OCI-LY3 (cell line): Measurements from ENCODE around the gene CRAMP1.

Source experiments
- H2AFZ ChIP-seq: fragments of 200-600, 300-600 bp; shearing (Covaris generic); 2 replicates; pipeline ENCODE4 v1.6.0; 2014; ENCODE audit warnings: antibody characterized with exemption, low read depth, low read length
- H3K27ac ChIP-seq: fragments of 200-600, 300-600 bp; sonication (generic); 2 replicates; pipeline ENCODE4 v1.5.1; 2014; ENCODE audit warnings: mild to moderate bottlenecking, low read length, moderate library complexity, mixed read lengths
- H3K27me3 ChIP-seq: fragments of 200-600, 300-600 bp; sonication (generic); 2 replicates; pipeline ENCODE4 v1.6.1; 2014; ENCODE audit warnings: low read depth, low read length, mixed read lengths
- H3K36me3 ChIP-seq: fragments of 200-600, 300-600 bp; sonication (generic); replicated peaks from 2 replicates; pipeline ENCODE3; 2014; ENCODE audit warnings: low read depth, low read length, mixed read lengths
- H3K4me1 ChIP-seq: fragments of 300-600, 200-600 bp; sonication (generic); 2 replicates; pipeline ENCODE4 v1.6.1; 2014; ENCODE audit warnings: low read length, mixed read lengths
- H3K4me2 ChIP-seq: fragments of 200-600, 300-600 bp; sonication (generic); 2 replicates; pipeline ENCODE4 v1.6.1; 2014; ENCODE audit warnings: low read length, mixed read lengths
- H3K4me3 ChIP-seq: fragments of 300-600, 200-600 bp; sonication (generic); 2 replicates; pipeline ENCODE4 v1.5.1; 2014; ENCODE audit warnings: antibody characterized with exemption, mild to moderate bottlenecking, low read length, moderate library complexity
- H3K79me2 ChIP-seq: fragments of 300-600, 200-600 bp; shearing (Covaris generic); 2 replicates; pipeline ENCODE4 v1.6.1; 2014; ENCODE audit warnings: mild to moderate bottlenecking, low read length, mixed read lengths
- H3K9ac ChIP-seq: fragments of 300-600, 200-600 bp; shearing (Covaris generic); 2 replicates; pipeline ENCODE4 v1.6.0; 2014; ENCODE audit warnings: mild to moderate bottlenecking, low read length, moderate library complexity
- H3K9me3 ChIP-seq: fragments of 200-600, 300-600 bp; shearing (Covaris generic); 2 replicates; pipeline ENCODE4 v1.6.1; 2014; ENCODE audit warnings: low read length, mixed read lengths; ENCODE audit not compliant: insufficient read depth
- H4K20me1 ChIP-seq: fragments of 200-600, 300-600 bp; sonication (generic); 2 replicates; pipeline ENCODE4 v1.6.1; 2016; ENCODE audit warnings: low read length, mixed read lengths; ENCODE audit not compliant: insufficient read depth
- EZH2phosphoT487 ChIP-seq: fragments of 200-600 bp; shearing (Covaris generic); IDR thresholded peaks from 2 replicates; pipeline ENCODE4 v1.6.1; 2018; ENCODE audit warnings: antibody characterized with exemption, mixed run types, low read depth
- TF ChIP-seq, protein P1 (sequence below): fragments of 200-600, 300-600 bp; sonication (generic); IDR thresholded peaks from 2 replicates; pipeline ENCODE4 v1.5.1; 2014; ENCODE audit warnings: antibody characterized with exemption, low read length, low read depth

The CRAMP1 gene

GRCh38 chr16:1639860-1640259 lies 27.7 kb downstream of the CRAMP1 start:
- no peak overlapping the region for H3K27ac ChIP-seq
- no peak overlapping the region for H3K4me3 ChIP-seq
- H4K20me1 ChIP-seq, result no peaks in the 10 kb centered on the region; the same call in 1 of the 2 replicates
- TF ChIP-seq, protein P1, sequence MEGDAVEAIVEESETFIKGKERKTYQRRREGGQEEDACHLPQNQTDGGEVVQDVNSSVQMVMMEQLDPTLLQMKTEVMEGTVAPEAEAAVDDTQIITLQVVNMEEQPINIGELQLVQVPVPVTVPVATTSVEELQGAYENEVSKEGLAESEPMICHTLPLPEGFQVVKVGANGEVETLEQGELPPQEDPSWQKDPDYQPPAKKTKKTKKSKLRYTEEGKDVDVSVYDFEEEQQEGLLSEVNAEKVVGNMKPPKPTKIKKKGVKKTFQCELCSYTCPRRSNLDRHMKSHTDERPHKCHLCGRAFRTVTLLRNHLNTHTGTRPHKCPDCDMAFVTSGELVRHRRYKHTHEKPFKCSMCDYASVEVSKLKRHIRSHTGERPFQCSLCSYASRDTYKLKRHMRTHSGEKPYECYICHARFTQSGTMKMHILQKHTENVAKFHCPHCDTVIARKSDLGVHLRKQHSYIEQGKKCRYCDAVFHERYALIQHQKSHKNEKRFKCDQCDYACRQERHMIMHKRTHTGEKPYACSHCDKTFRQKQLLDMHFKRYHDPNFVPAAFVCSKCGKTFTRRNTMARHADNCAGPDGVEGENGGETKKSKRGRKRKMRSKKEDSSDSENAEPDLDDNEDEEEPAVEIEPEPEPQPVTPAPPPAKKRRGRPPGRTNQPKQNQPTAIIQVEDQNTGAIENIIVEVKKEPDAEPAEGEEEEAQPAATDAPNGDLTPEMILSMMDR, result no peak
- no peak for TF ChIP-seq EZH2phosphoT487
- H3K9me3 ChIP-seq, result no peaks in the 10 kb centered on the region
- no peak overlapping the region for H3K4me2 ChIP-seq
- peaks cover 24% of the 10 kb centered on the region for H3K36me3 ChIP-seq
- H3K79me2 ChIP-seq, result peaks cover 13% of the 10 kb centered on the region
- no peak overlapping the region for H2AFZ ChIP-seq
- H3K4me1 ChIP-seq, result no peaks in the 10 kb centered on the region
- no peaks in the 10 kb centered on the region for H3K27me3 ChIP-seq
- H3K9ac ChIP-seq, result no peak overlapping the region

GRCh38 chr16:1640261-1640941 lies 28.2 kb downstream of the CRAMP1 start:
- Histone ChIP-seq H3K4me1 (no peaks in the 10 kb centered on the region), H3K79me2 (peaks cover 8% of the 10 kb centered on the region), H4K20me1 (no peaks in the 10 kb centered on the region; the same call in 1 of the 2 replicates), H3K27me3 (no peaks in the 10 kb centered on the region), H3K4me2 (no peak overlapping the region), H2AFZ (no peak overlapping the region), H3K4me3 (no peak overlapping the region), H3K9me3 (no peaks in the 10 kb centered on the region), H3K27ac (no peak overlapping the region), H3K9ac (no peak overlapping the region), H3K36me3 (peaks cover 20% of the 10 kb centered on the region)
- no peak for TF ChIP-seq EZH2phosphoT487
- TF ChIP-seq, protein P1, result no peak

DNA sequence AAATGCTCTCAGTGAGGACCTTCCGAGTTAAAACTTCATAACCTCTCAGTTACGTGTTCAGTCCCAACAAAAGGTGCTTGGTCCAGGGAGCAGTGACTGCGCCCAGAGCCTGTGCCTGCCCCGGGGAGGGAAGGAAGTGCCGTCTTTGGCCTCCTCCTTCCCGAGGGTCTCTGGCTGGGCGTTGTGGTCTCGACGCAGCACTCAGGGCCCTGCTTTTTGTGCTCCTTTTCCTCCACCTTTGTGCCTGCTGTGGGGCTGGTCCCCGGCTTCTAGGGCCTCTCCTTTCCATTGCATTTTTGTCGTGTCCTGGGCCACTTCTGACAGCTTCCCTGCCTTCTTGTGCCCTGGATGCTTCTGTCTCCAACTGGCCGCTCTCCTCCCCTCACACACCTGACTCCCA lies 29.1 kb downstream of the CRAMP1 start:
- Histone ChIP-seq H3K4me2 (no peak overlapping the region), H3K4me1 (no peaks in the 10 kb centered on the region), H2AFZ (no peak overlapping the region), H3K9ac (no peak overlapping the region), H3K4me3 (no peak overlapping the region), H3K79me2 (0 out of 2 replicates have a peak, but pooled peaks cover 4% of the 10 kb centered on the region), H3K27ac (no peak overlapping the region), H3K27me3 (no peaks in the 10 kb centered on the region), H3K9me3 (no peaks in the 10 kb centered on the region), H4K20me1 (0 out of 2 replicates have a peak, but pooled peaks cover 5% of the 10 kb centered on the region), H3K36me3 (peaks cover 24% of the 10 kb centered on the region)
- TF ChIP-seq, protein P1, result no peak
- TF ChIP-seq EZH2phosphoT487, result no peak

- H4K20me1 ChIP-seq, result 0 out of 2 replicates have a peak, but pooled peaks cover 5% of the 10 kb centered on the region
- no peaks in the 10 kb centered on the region for H3K4me1 ChIP-seq
- H3K79me2 ChIP-seq, result no peaks in the 10 kb centered on the region; the same call in 1 of the 2 replicates
- H3K36me3 ChIP-seq, result peaks cover 28% of the 10 kb centered on the region
- H3K4me2 ChIP-seq, result no peak overlapping the region
- no peaks in the 10 kb centered on the region for H3K27me3 ChIP-seq
- no peaks in the 10 kb centered on the region for H3K9me3 ChIP-seq
- no peak overlapping the region for H3K27ac ChIP-seq
- H3K4me3 ChIP-seq, result no peak overlapping the region
- no peak overlapping the region for H2AFZ ChIP-seq
- H3K9ac ChIP-seq, result no peak overlapping the region
- TF ChIP-seq, protein P1, result no peak
- TF ChIP-seq EZH2phosphoT487, result no peak
Measured at GRCh38 chr16:1642148-1642547, 30.0 kb downstream of the CRAMP1 start.
